Measurements from ENCODE around the gene LARGE1. TPM values are rescaled to one million over a fixed set of nuclear protein-coding genes. Genes with fewer than 3 reads are reported as not detected.

LARGE1 gene
- total and polyA plus RNA-seq, 11 donors: 31.2 to 211 (median 129) TPM

GRCh38 chr22:33715237-33715985 is 204.9 kb downstream of the LARGE1 start:
- intact Hi-C loops (cut with DNase I): no loop called here
- DNase-seq (no peak), ATAC-seq (no peak)
- whole genome bisulfite sequencing, 4 donors: 91 to 96% (median 94%) methylated on average over 9 of the region's 9 CpGs
- peaks cover 0 to 18% (median 3%) of the 10 kb centered on the region in 12 donors for H3K4me1 ChIP-seq
- H3K27me3 ChIP-seq: no peaks in the 10 kb centered on the region
- no peak overlapping the region for H3K27ac ChIP-seq
- peaks cover 0 to 19% (median 6%) of the 10 kb centered on the region in 12 donors for H3K9me3 ChIP-seq
- no peak overlapping the region for H3K4me3 ChIP-seq
- TF ChIP-seq POLR2A (IDR thresholded peaks at IDR 0.05) (no peak), CTCF (IDR thresholded peaks at IDR 0.05) (no peak)
- H3K36me3 ChIP-seq: no peaks in the 10 kb centered on the region

GRCh38 chr22:33710326-33710725 is 209.9 kb downstream of the LARGE1 start:
- TF ChIP-seq CTCF (IDR thresholded peaks at IDR 0.05) (no peak), POLR2A (IDR thresholded peaks at IDR 0.05) (no peak)
- Histone ChIP-seq H3K27me3 (no peaks in the 10 kb centered on the region), H3K36me3 (no peaks in the 10 kb centered on the region), H3K4me3 (no peak overlapping the region), H3K9me3 (peaks cover 0 to 19% (median 6%) of the 10 kb centered on the region in 12 donors), H3K27ac (no peak overlapping the region), H3K4me1 (peaks cover 0 to 24% (median 6%) of the 10 kb centered on the region in 12 donors)
- ATAC-seq: no peak
- WGBS, 4 donors: 72 to 82% (median 78%) methylated on average over 1 of the region's 1 CpG
- DNase-seq: no peak
- intact Hi-C loops (cut with DNase I): no loop called here

GRCh38 chr22:33707581-33707980 is 212.7 kb downstream of the LARGE1 start:
- Histone ChIP-seq H3K27me3 (no peaks in the 10 kb centered on the region), H3K9me3 (peaks cover 0 to 14% (median 0%) of the 10 kb centered on the region in 12 donors), H3K36me3 (no peaks in the 10 kb centered on the region), H3K4me3 (no peak overlapping the region), H3K4me1 (peaks cover 0 to 40% (median 6%) of the 10 kb centered on the region in 12 donors), H3K27ac (no peak overlapping the region)
- no peak for TF ChIP-seq CTCF (IDR thresholded peaks at IDR 0.05)
- no peak for TF ChIP-seq POLR2A (IDR thresholded peaks at IDR 0.05)
- no peak for DNase-seq
- no peak for ATAC-seq
- intact Hi-C loops (cut with DNase I): no loop called here
- WGBS, 4 donors: 59 to 70% (median 61%) methylated on average over 3 of the region's 3 CpGs

- Histone ChIP-seq H3K9me3 (peaks cover 0 to 14% (median 0%) of the 10 kb centered on the region in 12 donors), H3K4me1 (peaks cover 0 to 55% (median 7%) of the 10 kb centered on the region in 12 donors), H3K27ac (no peak overlapping the region), H3K36me3 (no peaks in the 10 kb centered on the region), H3K4me3 (no peak overlapping the region), H3K27me3 (no peaks in the 10 kb centered on the region)
- 57 to 62% (median 62%) methylated on average over 5 of the region's 5 CpGs for WGBS, 4 donors
- TF ChIP-seq POLR2A (IDR thresholded peaks at IDR 0.05): no peak
- TF ChIP-seq CTCF (IDR thresholded peaks at IDR 0.05): peak in 4 of 12 donors; percentile 11 to 45 (median 24)
- intact Hi-C loops (cut with DNase I): no loop called here
- DNase-seq (peak in 4 of 5 donors; percentile 27 to 50 (median 44)), ATAC-seq (peak; percentile 25 to 76 (median 66))
These were observed 214.2 kb downstream of the LARGE1 start for GRCh38 chr22:33706100-33706499.
